ENCODE data around the gene PLCZ1.

GRCh38 chr12:18750085-18750484, 12.3 kb upstream of the PLCZ1 start:
- no peak for TF ChIP-seq NFIC (IDR thresholded peaks at IDR 0.05)
- no peak for TF ChIP-seq CREB1 (IDR thresholded peaks at IDR 0.05; ENCODE audit: low read depth)
- TF ChIP-seq EGR1 (IDR thresholded peaks at IDR 0.05), result no peak
- TF ChIP-seq USF1 (IDR thresholded peaks at IDR 0.05), result no peak
- TF ChIP-seq, protein P1, sequence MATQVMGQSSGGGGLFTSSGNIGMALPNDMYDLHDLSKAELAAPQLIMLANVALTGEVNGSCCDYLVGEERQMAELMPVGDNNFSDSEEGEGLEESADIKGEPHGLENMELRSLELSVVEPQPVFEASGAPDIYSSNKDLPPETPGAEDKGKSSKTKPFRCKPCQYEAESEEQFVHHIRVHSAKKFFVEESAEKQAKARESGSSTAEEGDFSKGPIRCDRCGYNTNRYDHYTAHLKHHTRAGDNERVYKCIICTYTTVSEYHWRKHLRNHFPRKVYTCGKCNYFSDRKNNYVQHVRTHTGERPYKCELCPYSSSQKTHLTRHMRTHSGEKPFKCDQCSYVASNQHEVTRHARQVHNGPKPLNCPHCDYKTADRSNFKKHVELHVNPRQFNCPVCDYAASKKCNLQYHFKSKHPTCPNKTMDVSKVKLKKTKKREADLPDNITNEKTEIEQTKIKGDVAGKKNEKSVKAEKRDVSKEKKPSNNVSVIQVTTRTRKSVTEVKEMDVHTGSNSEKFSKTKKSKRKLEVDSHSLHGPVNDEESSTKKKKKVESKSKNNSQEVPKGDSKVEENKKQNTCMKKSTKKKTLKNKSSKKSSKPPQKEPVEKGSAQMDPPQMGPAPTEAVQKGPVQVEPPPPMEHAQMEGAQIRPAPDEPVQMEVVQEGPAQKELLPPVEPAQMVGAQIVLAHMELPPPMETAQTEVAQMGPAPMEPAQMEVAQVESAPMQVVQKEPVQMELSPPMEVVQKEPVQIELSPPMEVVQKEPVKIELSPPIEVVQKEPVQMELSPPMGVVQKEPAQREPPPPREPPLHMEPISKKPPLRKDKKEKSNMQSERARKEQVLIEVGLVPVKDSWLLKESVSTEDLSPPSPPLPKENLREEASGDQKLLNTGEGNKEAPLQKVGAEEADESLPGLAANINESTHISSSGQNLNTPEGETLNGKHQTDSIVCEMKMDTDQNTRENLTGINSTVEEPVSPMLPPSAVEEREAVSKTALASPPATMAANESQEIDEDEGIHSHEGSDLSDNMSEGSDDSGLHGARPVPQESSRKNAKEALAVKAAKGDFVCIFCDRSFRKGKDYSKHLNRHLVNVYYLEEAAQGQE (IDR thresholded peaks at IDR 0.05; ENCODE audit: low read depth), result no peak
- no peak for TF ChIP-seq ZBTB7A (IDR thresholded peaks at IDR 0.05; ENCODE audit: low read depth)

Measured in Ishikawa (cell line).